Measurements from ENCODE around the gene NADK2. TPM values are rescaled to one million over a fixed set of nuclear protein-coding genes. Genes with fewer than 3 reads are reported as not detected.

NADK2 gene
- total RNA-seq, 6 experiments from 2014 or later, result 102 to 253 (median 142) TPM

GRCh38 chr5:36209664-36210063 is 32.1 kb downstream of the NADK2 start:
- no peak overlapping the region for H3K27ac ChIP-seq
- H3K4me3 ChIP-seq, result no peak overlapping the region
- ATAC-seq (no peak), DNase-seq (no peak)
- TF ChIP-seq POLR2A (IDR thresholded peaks at IDR 0.05), result no peak
- TF ChIP-seq CTCF (IDR thresholded peaks at IDR 0.05), result no peak
- H3K4me1 ChIP-seq, result peaks cover 0 to 20% (median 0%) of the 10 kb centered on the region in 4 donors
- intact Hi-C loops (cut with DNase I), result no loop called here
- H3K36me3 ChIP-seq, result peaks cover 0 to 49% (median 19%) of the 10 kb centered on the region in 4 donors
- no peaks in the 10 kb centered on the region for H3K27me3 ChIP-seq
- WGBS (ENCODE audit: insufficient coverage, low coverage, low lambda C conversion rate, missing lambda C conversion rate), result 97% methylated on average over 3 of the region's 3 CpGs
- H3K9me3 ChIP-seq, result no peaks in the 10 kb centered on the region

- H3K36me3 ChIP-seq, result peaks cover 0 to 48% (median 18%) of the 10 kb centered on the region in 4 donors
- no peaks in the 10 kb centered on the region for H3K27me3 ChIP-seq
- WGBS (ENCODE audit: insufficient coverage, low coverage, low lambda C conversion rate, missing lambda C conversion rate), result 100% methylated on average over 2 of the region's 2 CpGs
- intact Hi-C loops (cut with DNase I), result no loop called here
- no peak overlapping the region for H3K4me3 ChIP-seq
- no peaks in the 10 kb centered on the region for H3K9me3 ChIP-seq
- no peak overlapping the region for H3K27ac ChIP-seq
- peaks cover 0 to 20% (median 0%) of the 10 kb centered on the region in 4 donors for H3K4me1 ChIP-seq
- DNase-seq (no peak), ATAC-seq (no peak)
- TF ChIP-seq CTCF (IDR thresholded peaks at IDR 0.05) (no peak), POLR2A (IDR thresholded peaks at IDR 0.05) (no peak)
These were observed 32.9 kb downstream of the NADK2 start for GRCh38 chr5:36208786-36209185.

GRCh38 chr5:36206913-36207312 is 34.8 kb downstream of the NADK2 start:
- DNase-seq (no peak), ATAC-seq (peak in 3 of 4 donors; percentile 10 to 49 (median 31))
- Histone ChIP-seq H3K27ac (no peak overlapping the region), H3K9me3 (no peaks in the 10 kb centered on the region), H3K4me1 (peaks cover 0 to 20% (median 0%) of the 10 kb centered on the region in 4 donors), H3K36me3 (peaks cover 0 to 49% (median 22%) of the 10 kb centered on the region in 4 donors), H3K27me3 (no peaks in the 10 kb centered on the region), H3K4me3 (no peak overlapping the region)
- intact Hi-C loops (cut with DNase I), result no loop called here
- no peak for TF ChIP-seq POLR2A (IDR thresholded peaks at IDR 0.05)
- no peak for TF ChIP-seq CTCF (IDR thresholded peaks at IDR 0.05)

GRCh38 chr5:36205329-36205728 is 36.4 kb downstream of the NADK2 start:
- Histone ChIP-seq H3K4me3 (no peak overlapping the region), H3K27me3 (no peaks in the 10 kb centered on the region), H3K9me3 (no peaks in the 10 kb centered on the region), H3K36me3 (peaks cover 0 to 50% (median 17%) of the 10 kb centered on the region in 4 donors), H3K27ac (no peak overlapping the region), H3K4me1 (peaks cover 0 to 20% (median 0%) of the 10 kb centered on the region in 4 donors)
- peak; percentile 66 to 90 (median 86) for ATAC-seq
- intact Hi-C loops (cut with DNase I), result no loop called here
- WGBS (ENCODE audit: insufficient coverage, low coverage, low lambda C conversion rate, missing lambda C conversion rate), result 37% methylated on average over 2 of the region's 2 CpGs
- no peak for DNase-seq
- TF ChIP-seq POLR2A (IDR thresholded peaks at IDR 0.05), result no peak
- TF ChIP-seq CTCF (IDR thresholded peaks at IDR 0.05), result no peak

- H3K4me3 ChIP-seq, result no peak overlapping the region
- H3K4me1 ChIP-seq, result peaks cover 0 to 19% (median 0%) of the 10 kb centered on the region in 4 donors
- no peaks in the 10 kb centered on the region for H3K27me3 ChIP-seq
- DNase-seq (no peak), ATAC-seq (no peak)
- H3K36me3 ChIP-seq, result peaks cover 0 to 63% (median 28%) of the 10 kb centered on the region in 4 donors
- H3K9me3 ChIP-seq, result no peaks in the 10 kb centered on the region
- no peak overlapping the region for H3K27ac ChIP-seq
- TF ChIP-seq CTCF (IDR thresholded peaks at IDR 0.05), result no peak
- no peak for TF ChIP-seq POLR2A (IDR thresholded peaks at IDR 0.05)
- WGBS (ENCODE audit: insufficient coverage, low coverage, low lambda C conversion rate, missing lambda C conversion rate), result 70% methylated on average over 2 of the region's 3 CpGs
- intact Hi-C loops (cut with DNase I), result no loop called here
These were observed 39.2 kb downstream of the NADK2 start for GRCh38 chr5:36202521-36202961.
